ENCODE results near the gene RSRP1. TPM values are rescaled to one million over a fixed set of nuclear protein-coding genes. Genes with fewer than 3 reads are reported as not detected.

The RSRP1 gene
- total and polyA plus RNA-seq, 2 of the 13 experiments (the other 11 are each of a cell fraction or from before 2014, with no cell fraction given) = 43.9 to 52.8 TPM

- TF ChIP-seq HBP1 (CRISPR knock-in tag; IDR thresholded peaks at IDR 0.05; ENCODE audit: low read depth) = no peak
- TF ChIP-seq TIGD3 (CRISPR knock-in tag; IDR thresholded peaks at IDR 0.05; ENCODE audit: borderline replicate concordance) = no peak
- peak; percentile 30 for TF ChIP-seq RARA (CRISPR knock-in tag; IDR thresholded peaks at IDR 0.05)
- TF ChIP-seq ZNF724P (CRISPR knock-in tag; IDR thresholded peaks at IDR 0.05; ENCODE audit: borderline replicate concordance) = 0 out of 2 replicates have a peak, but pooled peaks have one; percentile 10
- TF ChIP-seq RFX3 (CRISPR knock-in tag; IDR thresholded peaks at IDR 0.05) = no peak
- TF ChIP-seq MLX (CRISPR knock-in tag; IDR thresholded peaks at IDR 0.05) = no peak
- no peak for TF ChIP-seq DR1 (CRISPR knock-in tag; IDR thresholded peaks at IDR 0.05)
- TF ChIP-seq ZNF510 (CRISPR knock-in tag; IDR thresholded peaks at IDR 0.05; ENCODE audit: low read depth) = no peak
- TF ChIP-seq ZNF83 (CRISPR knock-in tag; IDR thresholded peaks at IDR 0.05; ENCODE audit: borderline replicate concordance) = no peak
- TF ChIP-seq BATF2 (CRISPR knock-in tag; IDR thresholded peaks at IDR 0.05) = no peak
- peak; percentile 20; the same call in 1 of the 2 replicates for TF ChIP-seq NR2F2 (IDR thresholded peaks at IDR 0.05; ENCODE audit: borderline replicate concordance, low read depth)
- no peak for TF ChIP-seq ZNF781 (CRISPR knock-in tag; IDR thresholded peaks at IDR 0.05; ENCODE audit: borderline replicate concordance, not compliant biosample characterization)
- no peak for TF ChIP-seq CENPX (CRISPR knock-in tag; IDR thresholded peaks at IDR 0.05)
- TF ChIP-seq ATF4 (CRISPR knock-in tag; IDR thresholded peaks at IDR 0.05) = 0 out of 4 replicates have a peak, but pooled peaks of 1 of the 2 experiments have one; percentile 28
- no peak for TF ChIP-seq ZNF687 (CRISPR knock-in tag; IDR thresholded peaks at IDR 0.05)
- TF ChIP-seq ZNF446 (CRISPR knock-in tag; IDR thresholded peaks at IDR 0.05) = no peak
- no peak for TF ChIP-seq PAX8 (CRISPR knock-in tag; IDR thresholded peaks at IDR 0.05; ENCODE audit: borderline replicate concordance)
- peak; percentile 66 for TF ChIP-seq SAP130 (CRISPR knock-in tag; IDR thresholded peaks at IDR 0.05; ENCODE audit: low read depth)
- 0 out of 2 replicates have a peak, but pooled peaks have one; percentile 40 for TF ChIP-seq CEBPG (CRISPR knock-in tag; IDR thresholded peaks at IDR 0.05)
Observed at GRCh38 chr1:25232866-25233784, 14.1 kb downstream of the RSRP1 start (continued).
